H9 (cell line): ENCODE data around the gene MUC4. TPM values are rescaled to one million over a fixed set of nuclear protein-coding genes. Genes with fewer than 3 reads are reported as not detected.
"Not testable (repeated sequence)": the region's sequence is repeated elsewhere in the genome, so short reads cannot be mapped to it uniquely, and the experiment has no call there.

Source experiments
- DNase-seq: peaks from one replicate; pipeline ENCODE4 v3.0.0-alpha.2; 2017
- H2AFZ ChIP-seq: one replicate; pipeline ENCODE4 v1.6.1; 2013; ENCODE audit warnings: mild to moderate bottlenecking, low read length, control low read depth, moderate library complexity
- H2AK5ac ChIP-seq: 2 replicates; pipeline ENCODE4 v1.6.1; 2013; ENCODE audit warnings: low read length, control low read depth, mixed read lengths; ENCODE audit not compliant: insufficient read length
- H2BK120ac ChIP-seq: one replicate; pipeline ENCODE4 v1.6.1; 2013; ENCODE audit warnings: low read depth, mild to moderate bottlenecking, low read length, control low read depth, inconsistent platforms; ENCODE audit not compliant: poor library complexity, severe bottlenecking
- H2BK12ac ChIP-seq: 2 replicates; pipeline ENCODE4 v1.6.1; 2013; ENCODE audit warnings: low read length, control low read depth, mixed read lengths, low read depth; ENCODE audit not compliant: insufficient read length
- H2BK15ac ChIP-seq: 2 replicates; pipeline ENCODE4 v1.6.1; 2013; ENCODE audit warnings: low read depth, low read length, control low read depth
- H2BK20ac ChIP-seq: one replicate; pipeline ENCODE4 v1.6.1; 2013; ENCODE audit warnings: low read depth, mild to moderate bottlenecking, low read length, control low read depth, inconsistent platforms; ENCODE audit not compliant: poor library complexity, severe bottlenecking
- H2BK5ac ChIP-seq: 2 replicates; pipeline ENCODE4 v1.6.1; 2013; ENCODE audit warnings: low read length, control low read depth, mixed read lengths; ENCODE audit not compliant: insufficient read length
- H3K14ac ChIP-seq: 2 replicates; pipeline ENCODE4 v1.6.1; 2013; ENCODE audit warnings: low read length, control low read depth; ENCODE audit not compliant: insufficient read depth
- H3K18ac ChIP-seq: 2 replicates; pipeline ENCODE4 v1.6.1; 2013; ENCODE audit warnings: low read depth, mild to moderate bottlenecking, mixed read lengths, low read length, control low read depth; ENCODE audit not compliant: insufficient read length
- H3K23ac ChIP-seq: 2 replicates; pipeline ENCODE4 v1.6.1; 2013; ENCODE audit warnings: low read length, control low read depth, mixed read lengths, low read depth; ENCODE audit not compliant: insufficient read length
- H3K23me2 ChIP-seq: 2 replicates; pipeline ENCODE4 v1.6.1; 2013; ENCODE audit warnings: low read depth, mild to moderate bottlenecking, mixed read lengths, low read length, control low read depth; ENCODE audit not compliant: insufficient read length, poor library complexity, severe bottlenecking
- H3K27ac ChIP-seq: 2 replicates; pipeline ENCODE4 v1.5.1; 2013; ENCODE audit warnings: low read length, control low read depth, mixed read lengths, low read depth; ENCODE audit not compliant: insufficient read length
- H3K27me3 ChIP-seq: 2 replicates; pipeline ENCODE4 v1.6.1; 2013; ENCODE audit warnings: low read length, control low read depth, inconsistent platforms; ENCODE audit not compliant: insufficient read depth
- H3K4ac ChIP-seq: 2 replicates; pipeline ENCODE4 v1.6.1; 2013; ENCODE audit warnings: low read depth, mild to moderate bottlenecking, control low read depth, inconsistent platforms, low read length, moderate library complexity
- H3K4me1 ChIP-seq: 2 replicates; pipeline ENCODE4 v1.6.1; 2013; ENCODE audit warnings: low read length, control low read depth, inconsistent platforms; ENCODE audit not compliant: insufficient read depth
- H3K4me2 ChIP-seq: 2 replicates; pipeline ENCODE4 v1.6.1; 2013; ENCODE audit warnings: low read length, control low read depth, mixed read lengths; ENCODE audit not compliant: insufficient read length, insufficient read depth
- H3K56ac ChIP-seq: 2 replicates; pipeline ENCODE4 v1.6.1; 2013; ENCODE audit warnings: low read depth, mild to moderate bottlenecking, mixed read lengths, low read length, control low read depth; ENCODE audit not compliant: insufficient read length
- H3K79me1 ChIP-seq: 2 replicates; pipeline ENCODE4 v1.6.1; 2013; ENCODE audit warnings: low read depth, mild to moderate bottlenecking, moderate library complexity, low read length, control low read depth, inconsistent platforms; ENCODE audit not compliant: insufficient read depth, poor library complexity, severe bottlenecking
- H3K79me2 ChIP-seq: 2 replicates; pipeline ENCODE4 v1.6.1; 2013; ENCODE audit warnings: low read length, control low read depth, inconsistent platforms; ENCODE audit not compliant: insufficient read depth
- H3K9ac ChIP-seq: 2 replicates; pipeline ENCODE4 v1.6.1; 2013; ENCODE audit warnings: low read length, control low read depth, mixed read lengths; ENCODE audit not compliant: insufficient read length; ENCODE audit errors: extremely low read depth
- H3K9me3 ChIP-seq: one replicate; pipeline ENCODE4 v1.6.1; 2013; ENCODE audit warnings: low read depth, low read length, inconsistent platforms; ENCODE audit not compliant: control insufficient read depth
- H3T11ph ChIP-seq: one replicate; pipeline ENCODE4 v1.6.1; 2013; ENCODE audit warnings: mild to moderate bottlenecking, low read length, control low read depth, inconsistent platforms
- H4K20me1 ChIP-seq: one replicate; pipeline ENCODE4 v1.6.1; 2013; ENCODE audit not compliant: control insufficient read depth, insufficient read length, insufficient read depth
- H4K5ac ChIP-seq: 2 replicates; pipeline ENCODE4 v1.6.1; 2013; ENCODE audit warnings: low read depth, mild to moderate bottlenecking, mixed read lengths, low read length, control low read depth; ENCODE audit not compliant: insufficient read length
- H4K8ac ChIP-seq: replicated peaks from 2 replicates; pipeline ENCODE4 v1.6.1; 2013; ENCODE audit warnings: low read length, control low read depth, mixed read lengths, low read depth; ENCODE audit not compliant: insufficient read length
- H4K91ac ChIP-seq: 2 replicates; pipeline ENCODE4 v1.6.1; 2013; ENCODE audit warnings: low read depth, mild to moderate bottlenecking, moderate library complexity, mixed read lengths, low read length, control low read depth; ENCODE audit not compliant: insufficient read length
- H3K27ac Mint-ChIP-seq, 3 experiments: 2 replicates in 2 of 3; 3 replicates in 1 of 3; pipeline ENCODE4 v1.8.0; 2020 to 2021; ENCODE audit warnings: mixed read lengths in 3 of 3, mild to moderate bottlenecking in 1 of 3, moderate library complexity in 1 of 3
- H3K27me3 Mint-ChIP-seq: 2 replicates; pipeline ENCODE4 v1.8.0; 2021; ENCODE audit warnings: low read depth, mild to moderate bottlenecking, moderate library complexity, mixed read lengths
- H3K36me3 Mint-ChIP-seq, 3 experiments: 2 replicates in 2 of 3; 3 replicates in 1 of 3; pipeline ENCODE4 v1.8.0; 2020 to 2021; ENCODE audit warnings: low read depth in 3 of 3, mixed read lengths in 3 of 3; ENCODE audit not compliant: insufficient read depth in 1 of 3
- H3K4me1 Mint-ChIP-seq, 2 experiments: 2 replicates each; pipeline ENCODE4 v1.8.0; 2020; ENCODE audit warnings: mixed read lengths in 2 of 2
- H3K4me3 Mint-ChIP-seq, 2 experiments: 2 replicates in 1 of 2; 3 replicates in 1 of 2; pipeline ENCODE4 v1.8.0; 2020 to 2021; ENCODE audit warnings: mild to moderate bottlenecking in 2 of 2, mixed read lengths in 2 of 2, moderate library complexity in 1 of 2
- H3K9me3 Mint-ChIP-seq, 2 experiments: 2 replicates in 1 of 2; 3 replicates in 1 of 2; pipeline ENCODE4 v1.8.0; 2020; ENCODE audit warnings: mild to moderate bottlenecking in 2 of 2, mixed read lengths in 2 of 2, moderate library complexity in 1 of 2
- WGBS: extraction: QIAGEN DNeasy Blood & Tissue Kit; methylation state at CpG from one replicate; pipeline ENCODE4 v1.1.7; 2013; ENCODE audit warnings: missing lambda C conversion rate, low lambda C conversion rate, mixed read lengths; ENCODE audit not compliant: insufficient read length; ENCODE audit errors: extremely low coverage; 5-methylcytosine and 5-hydroxymethylcytosine counted together
- total RNA-seq: library from RNA; stranded (reverse); gene quantifications from 2 replicates; pipeline ENCODE4 v1.2.1, GENCODE V29; 2021
- TF ChIP-seq, protein P1 (sequence below): fragments of 200-600 bp; sonication (generic); conservative IDR thresholded peaks from 3 replicates; pipeline ENCODE4 v1.8.0; 2021; ENCODE audit warnings: antibody characterized with exemption, mild to moderate bottlenecking

MUC4 gene
- total RNA-seq, 1 experiment from 2014 or later = 1.2 TPM

GRCh38 chr3:195729476-195730251 is 82.1 kb downstream of the MUC4 start:
- Histone ChIP-seq H2BK12ac (no peak overlapping the region), H3K14ac (no peak overlapping the region), H3K9ac (no peak overlapping the region), H2BK20ac (no peak overlapping the region), H3K4ac (no peak overlapping the region), H3T11ph (no peak overlapping the region), H4K8ac (no peak overlapping the region), H3K79me2 (no peaks in the 10 kb centered on the region), H3K27me3 (no peaks in the 10 kb centered on the region), H3K23me2 (no peaks in the 10 kb centered on the region), H3K56ac (no peak overlapping the region), H3K4me1 (no peaks in the 10 kb centered on the region), H2AFZ (no peak overlapping the region), H3K4me2 (no peak overlapping the region), H2BK5ac (no peak overlapping the region), H3K79me1 (no peaks in the 10 kb centered on the region), H2BK15ac (no peak overlapping the region), H3K27ac (no peak overlapping the region), H3K23ac (no peak overlapping the region), H3K9me3 (no peaks in the 10 kb centered on the region), H2BK120ac (no peak overlapping the region), H3K18ac (no peak overlapping the region), H4K91ac (no peak overlapping the region), H4K20me1 (no peaks in the 10 kb centered on the region), H4K5ac (no peak overlapping the region), H2AK5ac (no peak overlapping the region)
- no CpG with 5 or more reads among the region's 18 CpGs for WGBS
- Mint-ChIP-seq H3K36me3 (no peaks in the 10 kb centered on the region), H3K27me3 (peaks cover 27% of the 10 kb centered on the region), H3K9me3 (no peaks in the 10 kb centered on the region), H3K4me1 (no peaks in the 10 kb centered on the region), H3K4me3 (no peak overlapping the region), H3K27ac (peak overlapping the region in 2 of 3 experiments; percentile 8 to 81; a peak in 2 of 7 replicates)
- TF ChIP-seq, protein P1, sequence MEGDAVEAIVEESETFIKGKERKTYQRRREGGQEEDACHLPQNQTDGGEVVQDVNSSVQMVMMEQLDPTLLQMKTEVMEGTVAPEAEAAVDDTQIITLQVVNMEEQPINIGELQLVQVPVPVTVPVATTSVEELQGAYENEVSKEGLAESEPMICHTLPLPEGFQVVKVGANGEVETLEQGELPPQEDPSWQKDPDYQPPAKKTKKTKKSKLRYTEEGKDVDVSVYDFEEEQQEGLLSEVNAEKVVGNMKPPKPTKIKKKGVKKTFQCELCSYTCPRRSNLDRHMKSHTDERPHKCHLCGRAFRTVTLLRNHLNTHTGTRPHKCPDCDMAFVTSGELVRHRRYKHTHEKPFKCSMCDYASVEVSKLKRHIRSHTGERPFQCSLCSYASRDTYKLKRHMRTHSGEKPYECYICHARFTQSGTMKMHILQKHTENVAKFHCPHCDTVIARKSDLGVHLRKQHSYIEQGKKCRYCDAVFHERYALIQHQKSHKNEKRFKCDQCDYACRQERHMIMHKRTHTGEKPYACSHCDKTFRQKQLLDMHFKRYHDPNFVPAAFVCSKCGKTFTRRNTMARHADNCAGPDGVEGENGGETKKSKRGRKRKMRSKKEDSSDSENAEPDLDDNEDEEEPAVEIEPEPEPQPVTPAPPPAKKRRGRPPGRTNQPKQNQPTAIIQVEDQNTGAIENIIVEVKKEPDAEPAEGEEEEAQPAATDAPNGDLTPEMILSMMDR = no peak
- no peak for DNase-seq

DNA sequence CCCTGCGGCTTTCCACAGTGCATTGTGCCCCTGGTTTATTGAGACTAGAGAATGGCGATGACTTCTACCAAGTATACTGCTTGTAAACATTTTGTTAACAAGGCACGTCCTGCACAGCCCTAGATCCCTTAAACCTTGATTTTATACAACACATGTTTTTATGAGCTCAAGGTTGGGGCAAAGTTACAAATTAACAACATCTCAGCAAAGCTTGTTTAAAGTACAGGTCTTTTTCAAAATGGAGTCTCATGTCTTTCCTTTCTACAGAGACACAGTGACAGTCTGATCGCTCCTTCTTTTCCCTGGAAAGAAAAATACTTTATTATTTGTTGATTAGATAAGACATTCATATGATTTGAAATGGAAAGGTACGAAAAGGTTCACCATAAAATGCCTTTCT is 82.9 kb downstream of the MUC4 start:
- H2AFZ ChIP-seq, H3K4ac ChIP-seq, H4K8ac ChIP-seq, H2AK5ac ChIP-seq, H3K27me3 ChIP-seq, H2BK20ac ChIP-seq, H3K4me1 Mint-ChIP-seq, H3K4me3 Mint-ChIP-seq, H2BK15ac ChIP-seq, H2BK12ac ChIP-seq, H3K27ac Mint-ChIP-seq, H3K23me2 ChIP-seq, H2BK5ac ChIP-seq, H4K20me1 ChIP-seq, H3K23ac ChIP-seq, H3K18ac ChIP-seq, H4K91ac ChIP-seq, H2BK120ac ChIP-seq, H3K27ac ChIP-seq, H3K14ac ChIP-seq, H3K79me1 ChIP-seq, H3K4me2 ChIP-seq, DNase-seq, H4K5ac ChIP-seq, H3K56ac ChIP-seq, H3K36me3 Mint-ChIP-seq, H3K9me3 Mint-ChIP-seq, H3K9ac ChIP-seq, H3K4me1 ChIP-seq, H3T11ph ChIP-seq, H3K9me3 ChIP-seq, H3K79me2 ChIP-seq: not testable (repeated sequence)
- WGBS = no CpG with 5 or more reads among the region's 5 CpGs
- H3K27me3 Mint-ChIP-seq = peaks cover 27% of the 10 kb centered on the region
